Fibroblast of skin of right quadriceps (primary cell): ENCODE measurements around the gene DHX16.
A peak's percentile ranks its signal among the peaks of the same experiment; 100 is the strongest.

Experiments used
- DNase-seq: peaks from one replicate; pipeline ENCODE4 v3.0.0-alpha.2; 2013

The DHX16 gene

DNA sequence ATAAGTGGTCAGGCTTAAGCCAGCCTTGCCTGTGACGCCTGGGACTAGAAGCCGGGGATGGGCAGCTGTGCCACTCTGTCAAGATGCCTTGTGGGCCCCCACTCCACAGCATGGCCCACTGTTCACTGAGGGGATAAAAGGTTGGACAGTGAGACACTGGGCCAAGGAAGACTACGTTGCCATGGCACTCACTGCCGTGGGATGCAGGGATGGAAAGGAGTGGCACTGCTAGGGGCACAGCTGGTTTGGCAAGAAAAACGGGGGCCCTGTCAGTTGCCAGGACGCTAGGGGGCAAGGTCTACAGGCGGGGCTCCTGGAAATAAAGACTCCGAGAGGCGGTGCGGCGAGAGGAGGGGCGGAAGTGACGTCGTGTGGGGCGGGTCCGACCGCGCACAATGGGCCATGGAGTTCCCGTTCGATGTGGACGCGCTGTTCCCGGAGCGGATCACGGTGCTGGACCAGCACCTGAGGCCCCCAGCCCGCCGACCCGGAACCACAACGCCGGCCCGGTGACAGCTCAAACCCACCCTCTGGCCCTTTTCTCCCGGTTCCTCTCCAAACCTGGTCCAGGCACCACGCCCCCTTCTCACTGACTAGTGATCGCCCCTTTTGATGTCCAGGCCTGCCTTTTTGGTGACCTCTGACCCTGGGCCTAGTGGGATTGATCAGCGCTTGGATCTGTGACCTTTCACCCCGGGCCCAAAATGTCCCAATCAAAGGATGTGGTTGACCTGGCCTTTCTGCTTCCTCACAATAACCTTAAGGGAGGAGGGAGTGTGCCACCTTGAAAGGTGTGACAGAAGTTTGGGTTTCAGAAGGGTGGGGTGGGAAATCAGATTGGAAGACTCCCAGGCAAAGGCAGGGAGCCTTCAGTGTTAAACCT, 46.1 kb downstream of the DHX16 start, which contains the start of gene ATAT1:
Gene ATAT1 (plus strand): TSS at position 391 of the 883 bp plus-strand sequence.
- DNase-seq, result peak; percentile 76

DNA sequence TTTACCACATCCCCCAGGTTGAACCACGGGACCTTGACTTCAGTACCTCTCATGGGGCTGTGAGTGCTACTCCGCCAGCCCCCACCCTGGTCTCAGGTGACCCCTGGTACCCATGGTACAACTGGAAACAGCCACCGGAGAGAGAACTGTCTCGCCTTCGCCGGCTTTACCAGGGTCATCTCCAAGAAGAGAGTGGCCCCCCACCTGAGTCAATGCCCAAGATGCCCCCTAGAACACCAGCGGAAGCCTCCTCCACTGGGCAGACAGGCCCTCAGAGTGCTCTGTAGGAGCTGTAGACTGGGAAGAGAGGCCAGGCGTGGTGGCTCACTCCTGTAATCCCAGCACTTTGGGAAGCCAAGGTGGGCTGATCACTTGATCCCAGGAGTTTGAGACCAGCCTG, 47.3 kb downstream of the DHX16 start:
- no peak for DNase-seq

DNA sequence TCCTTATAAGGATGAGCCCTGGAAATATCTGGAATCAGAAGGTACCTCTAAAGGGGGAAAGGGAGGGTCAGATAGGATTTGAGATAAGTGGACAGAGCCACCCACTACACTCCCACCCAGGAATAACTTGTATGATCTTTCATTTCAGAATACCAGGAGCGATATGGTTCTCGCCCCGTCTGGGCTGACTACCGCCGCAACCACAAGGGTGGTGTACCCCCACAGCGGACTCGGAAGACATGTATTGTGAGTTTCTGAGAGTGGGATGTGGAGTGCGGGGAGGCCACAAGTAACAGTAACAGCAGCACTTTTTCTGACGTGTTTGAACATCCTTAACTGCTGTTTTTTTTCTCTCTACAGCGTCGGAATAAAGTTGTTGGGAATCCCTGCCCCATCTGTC, 53.2 kb downstream of the DHX16 start:
- no peak for DNase-seq

DNA sequence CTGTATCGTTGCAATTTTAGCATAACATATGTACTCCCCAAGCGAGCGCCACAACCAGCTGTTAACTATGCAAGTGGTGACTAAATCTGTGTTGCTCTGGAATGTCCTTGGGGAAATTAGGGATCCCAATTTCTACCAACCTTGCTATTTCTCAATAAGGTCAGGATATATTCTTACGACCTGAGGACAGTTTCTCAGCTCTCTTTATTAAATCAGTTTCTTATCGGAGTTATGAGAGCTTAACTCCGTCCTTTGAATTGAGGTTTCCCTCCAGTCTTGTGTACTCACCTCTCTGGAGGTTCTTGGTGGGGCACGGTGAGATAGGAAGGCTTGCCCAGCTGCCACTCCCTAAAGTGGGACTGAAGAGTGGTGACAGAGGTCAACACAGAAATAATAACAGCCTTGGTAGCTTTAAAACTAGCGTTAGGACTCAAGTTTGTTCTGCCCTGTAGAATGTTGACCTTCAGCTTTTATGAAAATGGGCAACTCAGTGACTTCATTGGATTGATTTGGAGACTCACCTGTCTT, 54.5 kb downstream of the DHX16 start:
- no peak for DNase-seq

DNA sequence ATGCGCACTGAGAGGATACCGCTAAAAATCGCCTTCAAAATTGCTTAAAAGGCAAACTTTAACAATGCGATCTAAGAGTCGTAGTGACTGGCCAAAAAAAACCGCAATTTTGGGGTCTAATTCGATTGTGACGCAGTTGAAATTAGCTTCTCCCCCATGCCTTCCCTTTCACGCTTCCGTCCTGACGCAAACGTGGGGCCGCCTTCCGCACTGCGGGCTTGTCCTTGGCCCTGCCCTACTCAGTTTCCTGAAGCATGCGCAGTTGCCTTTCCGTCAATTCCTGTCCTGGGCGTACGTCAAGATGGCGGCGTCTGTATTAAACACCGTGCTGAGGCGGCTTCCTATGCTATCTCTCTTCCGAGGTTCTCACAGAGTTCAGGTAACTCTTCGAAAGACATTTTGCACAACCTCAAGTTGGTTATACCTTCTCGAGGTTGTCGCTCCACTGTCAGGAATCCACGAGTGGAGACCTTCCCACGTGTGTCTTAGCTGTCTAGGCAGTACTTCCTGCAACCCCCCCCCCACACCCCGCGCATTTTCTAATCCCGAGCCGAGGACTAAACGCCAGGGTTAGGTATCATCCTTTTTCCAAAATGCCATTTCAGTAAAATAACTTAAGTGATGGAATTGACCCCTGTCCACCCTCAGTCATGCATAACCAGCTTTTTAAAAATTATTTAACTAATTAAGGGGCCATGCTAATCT, 55.1 kb downstream of the DHX16 start, which contains the start of gene MRPS18B:
Gene MRPS18B (plus strand): TSS at position 276 of the 705 bp plus-strand sequence. CDS start 26 bp downstream, at position 302.
- DNase-seq, result peak; percentile 98

DNA sequence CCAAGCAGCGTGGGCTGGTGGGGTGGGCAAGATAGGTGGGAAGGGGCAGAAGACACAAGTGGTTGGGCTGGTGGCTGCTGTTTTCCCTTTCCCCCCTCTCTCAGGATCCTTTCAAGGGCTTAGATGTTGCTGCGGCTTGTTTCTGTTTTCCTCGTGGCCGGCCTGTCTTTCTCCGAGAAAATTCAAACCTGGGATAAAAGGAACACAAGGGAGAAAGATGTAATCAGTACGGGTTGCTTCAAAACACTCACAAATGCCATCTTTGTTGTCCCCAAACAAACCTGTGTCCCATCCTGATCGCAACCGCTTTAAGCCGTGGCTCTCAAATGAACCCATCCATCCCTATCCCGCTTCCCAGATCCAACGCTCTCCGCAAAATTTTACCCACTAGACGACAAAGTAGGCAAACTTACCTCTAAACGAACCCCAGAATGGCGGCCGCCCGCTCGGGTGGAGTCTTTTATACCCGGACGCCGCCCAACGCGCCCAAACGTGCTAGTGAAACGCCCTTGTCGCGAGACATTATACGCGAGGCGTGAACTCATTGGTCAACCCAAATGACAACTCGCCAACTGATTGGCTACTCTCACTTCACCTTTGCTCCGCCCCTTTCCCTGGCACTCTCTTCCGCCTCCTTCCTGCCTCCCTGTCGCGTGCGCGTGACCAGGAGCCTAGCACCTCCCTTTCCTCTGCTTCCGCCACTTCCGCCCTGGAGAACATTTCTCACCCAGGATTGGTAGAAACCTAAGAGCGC, 55.8 kb downstream of the DHX16 start, which contains the start of gene PPP1R10:
Gene PPP1R10 (minus strand): TSS at position 433 of the 754 bp plus-strand sequence. CDS start 7,299 bp downstream, outside the sequence.
- peak; percentile 100 for DNase-seq

DNA sequence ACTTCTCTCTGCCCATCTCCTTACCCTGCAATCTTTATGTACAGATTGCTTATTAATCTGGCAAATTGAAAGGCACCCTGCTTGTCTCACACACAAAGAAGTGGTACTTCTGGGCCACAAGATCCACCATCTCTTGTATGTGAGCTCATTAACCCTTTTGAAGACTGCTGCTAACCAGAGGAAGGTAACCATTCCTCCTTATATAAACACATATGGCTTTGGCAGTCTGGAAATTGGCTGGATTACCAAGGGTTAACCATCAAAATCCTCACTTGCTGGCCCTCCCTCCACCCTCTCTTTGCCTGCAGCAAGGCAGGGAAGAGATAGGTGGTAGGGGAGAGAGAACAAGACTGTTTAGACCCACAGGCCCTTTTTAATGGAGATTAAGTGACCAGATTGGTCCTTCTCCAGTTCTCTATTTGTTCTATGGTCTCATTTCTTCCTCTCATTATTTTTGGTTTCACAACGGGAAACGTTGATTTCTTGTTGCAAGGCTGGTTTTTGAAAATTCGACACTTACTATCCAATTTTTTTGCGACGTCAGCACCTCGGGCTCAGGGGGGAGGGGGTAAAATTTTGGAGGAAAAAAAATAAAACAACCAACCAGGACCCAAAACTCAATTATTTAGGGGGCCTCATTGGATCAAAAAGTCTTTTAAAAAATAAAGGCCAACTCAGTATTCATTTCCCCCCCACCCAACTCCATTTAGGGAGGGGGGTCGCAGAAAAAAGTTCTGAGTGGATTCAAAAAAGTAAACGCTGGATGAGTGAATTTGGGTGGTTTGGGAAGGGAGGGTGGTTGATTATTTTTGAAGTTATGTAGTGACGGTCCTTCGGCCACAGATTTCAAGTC, 56.6 kb downstream of the DHX16 start:
- no peak for DNase-seq

DNA sequence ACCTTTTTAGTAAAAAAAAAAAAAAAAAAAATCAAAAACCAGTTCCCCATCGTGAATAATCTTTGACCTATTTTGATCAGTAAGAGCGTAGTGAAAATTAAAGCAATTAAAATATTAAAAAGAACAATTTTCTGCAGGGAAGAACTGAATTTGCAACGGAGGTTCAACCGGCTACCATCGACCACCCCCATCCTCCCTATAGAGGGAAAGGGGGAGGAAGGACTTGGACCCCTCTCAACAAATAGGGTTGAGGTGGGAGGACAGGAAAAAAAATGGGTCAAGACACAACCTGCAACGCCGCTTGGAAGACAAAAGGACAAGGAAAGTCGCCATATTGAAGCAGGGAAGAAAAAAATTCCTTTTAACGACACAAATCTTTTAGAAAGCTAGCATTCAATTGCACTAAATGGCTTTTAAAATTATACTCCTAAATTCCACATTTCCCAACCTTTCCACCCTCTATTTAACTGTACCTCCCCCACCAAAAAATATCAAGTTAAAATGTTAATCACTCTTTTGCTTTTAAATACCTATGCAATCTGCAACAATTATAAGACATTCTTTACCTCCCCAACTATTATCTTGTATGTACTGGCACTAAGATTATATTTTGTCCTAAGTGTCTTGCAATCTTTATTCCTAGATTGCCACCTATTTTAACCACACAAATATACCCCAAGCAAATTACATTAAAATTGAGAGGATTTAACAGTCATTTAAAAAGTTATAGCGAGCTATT, 57.4 kb downstream of the DHX16 start:
- DNase-seq, result peak; percentile 95

DNA sequence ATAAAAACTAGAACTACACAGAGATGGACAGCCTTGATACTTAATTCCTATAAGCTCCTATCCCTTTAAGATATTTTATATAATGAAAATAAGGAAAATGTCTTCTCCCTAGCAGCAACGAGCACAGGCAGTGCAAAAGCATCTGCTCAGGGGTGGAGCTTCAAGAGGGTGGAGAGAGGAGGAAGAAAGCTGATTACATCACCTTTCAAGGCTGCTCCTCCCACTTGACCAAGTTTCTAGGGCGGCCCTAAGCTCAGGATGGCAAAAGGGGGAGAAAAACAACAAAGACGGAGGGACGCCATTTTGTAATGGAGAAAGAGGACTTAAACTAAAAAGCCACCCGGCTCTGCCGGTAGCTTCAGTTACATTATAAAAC, 58.0 kb downstream of the DHX16 start:
- peak; percentile 98 for DNase-seq

DNA sequence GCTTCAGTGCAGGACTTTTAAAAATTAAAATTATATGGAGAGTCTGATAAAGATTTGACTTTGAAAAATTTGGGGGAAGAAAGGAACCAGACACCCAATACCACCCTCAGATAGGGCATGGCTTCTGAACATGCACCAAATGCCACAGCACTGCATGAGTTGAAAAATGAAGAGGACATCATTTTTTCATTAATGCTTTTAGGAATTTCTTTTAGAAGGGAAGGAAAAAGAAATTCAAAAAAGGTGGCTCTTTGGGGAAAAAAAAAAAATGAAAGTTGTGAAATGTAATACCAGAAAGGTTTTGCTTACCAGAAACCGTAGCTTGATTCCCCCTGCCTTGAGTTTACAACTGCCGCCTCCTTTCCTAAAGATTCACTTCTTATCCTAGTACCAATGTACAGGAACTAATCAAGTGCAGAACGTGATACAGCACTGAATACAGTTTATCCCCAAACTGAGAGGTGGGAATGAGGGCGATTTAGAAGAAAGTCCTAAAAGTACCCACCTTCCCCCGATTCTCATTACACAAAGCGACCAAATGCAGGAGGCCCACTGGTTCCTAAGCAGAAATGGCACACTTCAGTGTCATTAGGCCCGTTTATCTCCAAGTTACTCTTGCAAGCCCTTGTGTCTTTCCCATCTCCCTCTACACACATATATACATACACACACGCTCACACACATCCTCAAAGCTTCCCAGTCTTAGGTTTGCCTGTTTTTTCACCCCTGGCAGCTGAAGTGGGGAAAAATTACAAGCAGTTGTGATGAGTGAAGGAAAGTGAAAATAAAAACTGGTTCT, 58.6 kb downstream of the DHX16 start:
- DNase-seq, result no peak

DNA sequence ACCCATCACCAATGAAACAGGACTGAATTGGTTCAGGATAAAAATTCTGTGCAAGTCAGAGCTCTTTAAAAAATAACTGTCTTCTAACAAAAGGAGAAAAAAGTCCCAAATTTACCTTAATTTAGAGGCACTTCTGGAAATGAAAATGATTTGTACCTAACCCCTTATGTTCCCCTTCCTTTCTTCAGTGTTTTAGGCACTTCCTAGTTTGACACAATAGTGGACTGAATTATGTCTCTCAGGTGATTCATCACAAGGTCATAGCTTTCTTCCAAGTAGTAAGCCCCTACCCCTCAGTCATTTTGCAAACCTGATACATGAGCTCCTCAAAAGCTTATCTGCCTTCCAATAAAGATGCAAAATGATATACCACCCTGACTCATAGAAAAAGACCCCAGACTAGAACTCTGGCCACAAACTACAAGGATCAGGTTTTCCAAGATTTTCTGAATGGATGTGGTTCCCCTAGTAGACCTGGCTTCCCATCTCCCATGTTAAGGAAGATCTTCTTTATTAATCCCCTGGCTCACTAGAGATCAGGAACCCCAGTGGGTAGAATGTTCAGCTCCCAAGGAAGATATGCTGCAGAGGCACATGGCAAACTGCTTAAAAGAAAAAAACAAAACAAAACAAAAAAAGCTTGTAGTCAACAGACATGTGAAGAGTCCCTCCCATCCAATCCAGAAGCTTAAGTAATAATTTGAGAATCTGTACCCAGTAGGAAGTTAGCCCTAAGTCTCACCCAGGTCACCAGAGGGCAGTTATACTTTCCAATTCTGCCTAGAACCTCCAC, 59.4 kb downstream of the DHX16 start:
- DNase-seq, result no peak

DNA sequence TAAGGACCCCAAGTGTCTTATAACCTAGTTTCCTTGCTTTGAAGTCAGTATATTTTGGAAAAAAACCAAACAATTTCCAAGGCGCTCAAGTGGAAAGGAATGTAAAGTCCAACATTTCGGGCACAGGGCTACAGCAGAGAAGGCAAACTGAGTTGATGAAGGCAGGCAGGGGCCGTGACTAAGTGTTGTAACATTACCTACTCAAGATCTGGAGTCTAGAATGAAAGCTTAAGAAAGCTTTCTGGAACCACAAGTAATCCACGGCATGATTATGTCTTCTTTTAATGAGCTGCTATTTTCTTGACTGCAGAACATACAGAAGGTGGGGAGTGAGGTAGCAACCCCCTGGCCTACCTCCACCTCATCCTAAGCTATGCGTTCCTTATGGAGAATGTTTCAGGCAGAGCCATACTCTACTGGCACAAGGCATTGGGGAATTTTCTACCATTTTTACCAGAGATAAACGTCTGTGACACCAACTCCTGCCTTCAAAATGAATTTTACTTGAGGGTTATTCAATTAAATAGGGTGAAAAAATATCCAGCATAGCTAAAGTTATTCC, 60.0 kb downstream of the DHX16 start:
- DNase-seq, result peak; percentile 51

DNA sequence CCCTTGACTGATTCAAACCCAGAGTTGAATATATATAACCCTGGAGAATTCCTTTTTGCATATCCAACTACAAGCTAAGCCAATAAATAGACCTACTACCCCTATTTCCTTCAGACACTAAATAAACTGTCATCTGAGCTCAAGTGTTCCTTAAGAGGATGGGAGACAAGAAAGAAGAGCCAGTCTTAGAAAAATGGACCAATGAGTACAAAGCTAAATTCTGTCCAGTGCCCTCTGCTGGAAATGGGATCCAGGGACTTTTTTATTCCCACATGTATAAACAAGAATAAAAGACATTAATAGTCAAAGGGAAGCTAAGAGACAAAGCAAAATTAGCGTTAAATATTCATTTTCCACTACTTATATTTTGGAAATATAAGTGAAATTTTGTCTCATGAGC, 60.6 kb downstream of the DHX16 start:
- DNase-seq, result no peak

DNA sequence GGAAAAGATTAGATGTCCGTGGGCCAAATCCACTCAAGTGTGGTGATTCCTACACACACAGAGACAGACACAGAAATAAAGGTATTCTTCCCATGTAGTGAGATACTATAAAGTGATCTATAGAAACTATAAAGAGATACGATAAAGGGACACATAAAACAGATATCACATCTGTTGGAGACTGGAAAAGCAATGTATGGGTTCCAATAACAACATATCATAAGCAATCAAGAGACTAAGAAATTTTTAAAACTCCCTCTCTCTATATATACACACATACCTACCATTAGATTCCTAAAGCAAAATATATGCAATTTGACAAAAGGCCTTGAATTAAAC, 61.0 kb downstream of the DHX16 start:
- no peak for DNase-seq

DNA sequence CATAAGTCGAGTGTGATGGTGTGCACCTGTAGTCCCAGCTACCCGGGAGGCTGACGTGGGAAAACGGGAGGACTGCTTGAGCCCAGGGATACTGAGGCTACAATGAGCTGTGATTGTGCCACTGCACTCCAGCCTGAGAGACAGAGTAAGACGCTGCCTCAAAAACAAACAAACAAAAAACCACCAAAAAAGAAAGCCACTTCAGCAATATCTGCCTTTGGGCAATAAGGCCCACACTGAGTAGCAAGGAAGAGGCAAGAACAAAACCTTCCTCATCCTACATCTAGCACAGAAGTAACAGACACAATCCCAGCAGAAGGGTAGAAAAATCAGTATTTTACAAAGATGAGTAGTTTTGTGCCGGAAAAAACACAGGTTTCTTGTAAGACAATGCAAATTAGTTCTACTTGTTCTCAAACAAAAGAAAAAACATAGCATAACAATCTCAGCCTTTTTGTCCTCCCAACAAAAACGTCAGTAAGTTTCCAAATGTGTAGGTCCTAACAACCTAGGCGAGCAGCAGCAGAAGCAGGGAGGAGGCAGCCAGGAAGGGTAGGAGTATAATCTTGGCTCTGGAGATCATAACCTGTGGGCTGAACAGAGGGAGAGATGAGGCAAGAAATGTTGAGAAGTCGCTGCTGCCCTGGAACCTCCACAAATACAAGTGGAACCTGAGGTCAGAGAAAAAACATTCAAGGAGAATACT, 61.5 kb downstream of the DHX16 start:
- DNase-seq, result no peak

DNA sequence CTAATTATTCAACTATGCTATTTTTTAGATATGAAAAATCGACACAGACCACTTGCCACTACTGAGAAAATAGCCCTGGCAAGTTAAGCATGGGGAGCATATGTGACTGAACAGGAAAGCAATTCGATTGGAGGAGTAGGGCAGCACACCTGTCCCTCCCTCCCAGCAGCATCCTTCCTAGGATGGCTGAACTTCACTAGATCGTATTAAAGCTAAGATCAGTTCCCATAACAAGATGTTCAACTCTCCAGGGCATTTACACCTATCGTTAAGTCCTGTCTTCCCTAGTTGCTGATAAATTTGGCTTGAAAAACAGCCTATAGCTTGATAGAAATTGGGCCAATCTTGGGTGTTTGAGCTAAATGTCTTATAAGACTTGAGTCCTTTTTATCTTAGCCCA, 62.7 kb downstream of the DHX16 start:
- no peak for DNase-seq

DNA sequence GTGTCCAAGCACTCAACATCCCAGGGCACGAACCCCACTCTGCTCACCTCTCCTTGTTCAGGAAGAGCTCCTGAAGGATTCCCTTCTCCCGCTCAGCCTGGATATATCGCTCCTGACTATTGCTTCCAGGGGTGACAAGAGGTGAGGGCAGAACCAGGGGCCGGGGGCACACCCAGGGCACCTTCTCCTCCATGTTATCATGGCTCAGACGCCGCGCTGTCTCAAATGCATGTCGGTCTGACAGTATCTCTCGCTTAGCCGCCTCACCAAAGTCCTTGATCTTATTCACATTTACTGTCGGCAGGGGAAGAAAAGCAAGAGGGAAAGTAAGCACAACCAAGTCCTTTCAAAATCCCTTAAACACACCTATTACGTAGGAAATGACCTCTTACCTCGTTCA, 68.8 kb downstream of the DHX16 start:
- DNase-seq, result no peak
